Thyroid gland (tissue), 4 donors: ENCODE measurements around the gene TCF12.

Experiments
- CTCF ChIP-seq, 6 experiments: fragments of 200-600 bp in 3 of 6; fragments of 450-650 bp in 3 of 6; sonication (generic) in 3 of 6; IDR thresholded peaks; one replicate each; pipeline ENCODE4 v1.5.1; 2016 to 2019; ENCODE audit warnings: antibody characterized with exemption in 6 of 6, mild to moderate bottlenecking in 2 of 6, inconsistent platforms in 1 of 6, moderate library complexity in 1 of 6
- POLR2A ChIP-seq, 2 donors: fragments of 450-650 bp; IDR thresholded peaks; one replicate each; pipeline ENCODE4 v1.6.1; 2017; ENCODE audit warnings: antibody characterized with exemption in 2 of 2, mild to moderate bottlenecking in 2 of 2, moderate library complexity in 1 of 2

DNA sequence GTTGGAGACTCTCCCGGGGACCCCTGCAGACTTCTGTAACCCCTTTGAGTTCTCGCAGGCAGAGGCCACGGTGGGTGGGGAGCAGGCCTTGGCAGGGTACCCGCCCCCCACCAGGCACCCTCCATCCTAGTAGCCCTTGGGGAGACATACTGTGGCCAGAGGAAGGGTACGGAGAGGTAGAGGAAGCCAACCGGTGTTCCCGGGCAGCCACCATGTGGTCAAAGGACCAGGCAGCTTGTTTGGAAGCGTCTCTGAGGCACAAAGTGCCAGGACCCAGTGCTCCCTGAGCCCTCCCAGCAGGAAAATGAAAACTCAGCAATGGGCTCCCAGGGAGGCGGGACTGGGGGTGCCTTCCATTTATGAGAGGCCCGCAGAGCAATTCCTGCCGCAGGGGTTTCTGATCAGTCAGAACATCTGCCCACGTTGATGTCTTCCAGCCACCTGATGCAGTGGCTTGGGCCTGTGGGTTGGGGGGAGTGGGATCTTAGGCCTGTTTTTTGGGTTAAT is 404.9 kb downstream of the TCF12 start:
- TF ChIP-seq CTCF (IDR thresholded peaks at IDR 0.05) (no peak), POLR2A (IDR thresholded peaks at IDR 0.05) (no peak)
